ENCODE measurements around the gene SIRPD. TPM values are rescaled to one million over a fixed set of nuclear protein-coding genes. Genes with fewer than 3 reads are reported as not detected.
"Not testable (repeated sequence)": the region's sequence is repeated elsewhere in the genome, so short reads cannot be mapped to it uniquely, and the experiment has no call there.

SIRPD gene
- total RNA-seq, 1 donor from 2014 or later, result 0.23 TPM

GRCh38 chr20:1497371-1497770 is 60.1 kb downstream of the SIRPD start:
- intact Hi-C loops (cut with micrococcal nuclease), result not testable (repeated sequence)

- intact Hi-C loops (cut with micrococcal nuclease), result no loop called here
Observed at GRCh38 chr20:1496930-1497329, 60.6 kb downstream of the SIRPD start.

- intact Hi-C loops (cut with micrococcal nuclease), result no loop called here
Observed at GRCh38 chr20:1494436-1494835, 63.1 kb downstream of the SIRPD start.

- intact Hi-C loops (cut with micrococcal nuclease), result no loop called here
Observed at GRCh38 chr20:1493536-1493935, 64.0 kb downstream of the SIRPD start.

- intact Hi-C loops (cut with micrococcal nuclease), result no loop called here
Observed at GRCh38 chr20:1491860-1492642, 65.5 kb downstream of the SIRPD start.

- intact Hi-C loops (cut with micrococcal nuclease), result no loop called here
Observed at GRCh38 chr20:1491281-1491840, 66.1 kb downstream of the SIRPD start, which contains the start of gene SIRPB2. TSS of gene SIRPB2 (minus strand) at chr20:1491420. CDS start at chr20:1491359, 61 bp downstream.

- intact Hi-C loops (cut with micrococcal nuclease), result no loop called here
Observed at GRCh38 chr20:1490643-1491195, 66.8 kb downstream of the SIRPD start.

GRCh38 chr20:1489764-1490436 is 67.6 kb downstream of the SIRPD start:
- intact Hi-C loops (cut with micrococcal nuclease), result no loop called here

- intact Hi-C loops (cut with micrococcal nuclease), result no loop called here
Observed at GRCh38 chr20:1489325-1489724, 68.2 kb downstream of the SIRPD start.

GRCh38 chr20:1486566-1486965 is 70.9 kb downstream of the SIRPD start:
- intact Hi-C loops (cut with micrococcal nuclease), result no loop called here

- intact Hi-C loops (cut with micrococcal nuclease), result no loop called here
Observed at GRCh38 chr20:1484438-1485116, 72.9 kb downstream of the SIRPD start.

Other genes with a start within 250 kb of the SIRPD start
- 2.2 and 3.7 TPM in 2 replicates for gene SDCBP2, start 228.6 kb downstream of the SIRPD start, total RNA-seq
- gene FKBP1A, start 164.7 kb downstream of the SIRPD start, total RNA-seq, result 279 and 292 TPM in 2 replicates
- 73.2 and 77.2 TPM in 2 replicates for gene NSFL1C, start 90.9 kb downstream of the SIRPD start, total RNA-seq
- gene SIRPB2, start 66.3 kb downstream of the SIRPD start, total RNA-seq, result not detected in 2 replicates
- gene SIRPB1, start 62.3 kb upstream of the SIRPD start, total RNA-seq, result 2.0 and 3.6 TPM in 2 replicates
- 65.4 and 68.0 TPM in 2 replicates for gene SIRPG, start 100.1 kb upstream of the SIRPD start, total RNA-seq

Measured in T-helper 2 cell treated with Interferon-gamma antibody and Interleukin-4, amounts not matched to agents 100 ng/mL and 5 ng/mL, for 36 hours (primary cell).